Transverse colon (tissue), 3 donors: Measurements from ENCODE around the gene UBALD2.

Experiments
- CTCF ChIP-seq, 5 experiments: fragments of 200-600 bp in 3 of 5; fragments of 450-650 bp in 2 of 5; sonication (generic) in 3 of 5; IDR thresholded peaks; 1 replicate in 2 of 5; 2 replicates in 3 of 5; pipeline ENCODE4 v1.5.1; 2016 to 2017; ENCODE audit warnings: antibody characterized with exemption in 5 of 5, inconsistent platforms in 3 of 5, mild to moderate bottlenecking in 2 of 5, moderate library complexity in 1 of 5
- POLR2A ChIP-seq: fragments of 450-650 bp; IDR thresholded peaks from one replicate; pipeline ENCODE4 v1.6.1; 2016; ENCODE audit warnings: antibody characterized with exemption, mild to moderate bottlenecking, moderate library complexity

GRCh38 chr17:76239538-76240274 lies 25.4 kb upstream of the UBALD2 start:
- no peak for TF ChIP-seq CTCF (IDR thresholded peaks at IDR 0.05)
- no peak for TF ChIP-seq POLR2A
